ENCODE results near the gene GALNT9. TPM values are rescaled to one million over a fixed set of nuclear protein-coding genes. Genes with fewer than 3 reads are reported as not detected.

GALNT9 gene
- total RNA-seq, 1 experiment from 2014 or later = 3.3 TPM

- H3K27me3 ChIP-seq = peaks cover 7% of the 10 kb centered on the region
- H3K9me3 ChIP-seq = 0 out of 2 replicates have a peak, but pooled peaks cover 2% of the 10 kb centered on the region
- H3K4me3 ChIP-seq = no peak overlapping the region
- peak; percentile 60 for DNase-seq
- no peaks in the 10 kb centered on the region for H3K36me3 ChIP-seq
Measured at GRCh38 chr12:132285991-132286681, 43.3 kb downstream of the GALNT9 start.

GRCh38 chr12:132284827-132285741, 44.3 kb downstream of the GALNT9 start:
- no peak overlapping the region for H3K4me3 ChIP-seq
- no peaks in the 10 kb centered on the region for H3K36me3 ChIP-seq
- H3K27me3 ChIP-seq = peaks cover 7% of the 10 kb centered on the region
- peak; percentile 38 for DNase-seq
- H3K9me3 ChIP-seq = 0 out of 2 replicates have a peak, but pooled peaks cover 2% of the 10 kb centered on the region

GRCh38 chr12:132284071-132284826, 45.1 kb downstream of the GALNT9 start:
- H3K36me3 ChIP-seq = no peaks in the 10 kb centered on the region
- H3K27me3 ChIP-seq = peaks cover 7% of the 10 kb centered on the region
- DNase-seq = peak; percentile 44
- H3K9me3 ChIP-seq = no peaks in the 10 kb centered on the region
- H3K4me3 ChIP-seq = no peak overlapping the region

- DNase-seq = no peak
- Histone ChIP-seq H3K36me3 (no peaks in the 10 kb centered on the region), H3K9me3 (no peaks in the 10 kb centered on the region)
Measured at GRCh38 chr12:132282950-132283771, 46.2 kb downstream of the GALNT9 start.

GRCh38 chr12:132282031-132282949, 47.1 kb downstream of the GALNT9 start:
- no peaks in the 10 kb centered on the region for H3K36me3 ChIP-seq
- no peak overlapping the region for H3K4me3 ChIP-seq
- DNase-seq = no peak
- H3K27me3 ChIP-seq = peaks cover under 1% of the 10 kb centered on the region
- H3K9me3 ChIP-seq = no peaks in the 10 kb centered on the region

More at GRCh38 chr12:132282950-132283771, 46.2 kb downstream of the GALNT9 start:
- no peak overlapping the region for H3K4me3 ChIP-seq
- peaks cover 7% of the 10 kb centered on the region for H3K27me3 ChIP-seq

- DNase-seq = no peak
- Histone ChIP-seq H3K27me3 (no peaks in the 10 kb centered on the region), H3K36me3 (no peaks in the 10 kb centered on the region), H3K9me3 (no peaks in the 10 kb centered on the region), H3K4me3 (no peak overlapping the region)
Measured at GRCh38 chr12:132281038-132281437, 48.4 kb downstream of the GALNT9 start.

- H3K27me3 ChIP-seq = no peaks in the 10 kb centered on the region
- no peaks in the 10 kb centered on the region for H3K36me3 ChIP-seq
- H3K9me3 ChIP-seq = no peaks in the 10 kb centered on the region
- DNase-seq = no peak
- no peak overlapping the region for H3K4me3 ChIP-seq
Measured at GRCh38 chr12:132280406-132280805, 49.0 kb downstream of the GALNT9 start.

- DNase-seq = no peak
- Histone ChIP-seq H3K4me3 (no peak overlapping the region), H3K36me3 (no peaks in the 10 kb centered on the region), H3K27me3 (no peaks in the 10 kb centered on the region), H3K9me3 (no peaks in the 10 kb centered on the region)
Measured at GRCh38 chr12:132279930-132280329, 49.5 kb downstream of the GALNT9 start.

- no peak for DNase-seq
- H3K4me3 ChIP-seq = no peak overlapping the region
- no peaks in the 10 kb centered on the region for H3K36me3 ChIP-seq
- H3K27me3 ChIP-seq = no peaks in the 10 kb centered on the region
- H3K9me3 ChIP-seq = no peaks in the 10 kb centered on the region
Measured at GRCh38 chr12:132279184-132279889, 50.1 kb downstream of the GALNT9 start.

GRCh38 chr12:132278401-132279183, 50.8 kb downstream of the GALNT9 start:
- Histone ChIP-seq H3K9me3 (no peaks in the 10 kb centered on the region), H3K36me3 (no peaks in the 10 kb centered on the region), H3K4me3 (no peak overlapping the region), H3K27me3 (no peaks in the 10 kb centered on the region)
- DNase-seq = no peak

- H3K4me3 ChIP-seq = no peak overlapping the region
- no peaks in the 10 kb centered on the region for H3K27me3 ChIP-seq
- no peak for DNase-seq
- no peaks in the 10 kb centered on the region for H3K36me3 ChIP-seq
- H3K9me3 ChIP-seq = no peaks in the 10 kb centered on the region
Measured at GRCh38 chr12:132277949-132278348, 51.4 kb downstream of the GALNT9 start.

GRCh38 chr12:132277374-132277941, 51.9 kb downstream of the GALNT9 start:
- Histone ChIP-seq H3K4me3 (no peak overlapping the region), H3K27me3 (no peaks in the 10 kb centered on the region), H3K36me3 (no peaks in the 10 kb centered on the region), H3K9me3 (no peaks in the 10 kb centered on the region)
- no peak for DNase-seq

GRCh38 chr12:132276827-132277373, 52.5 kb downstream of the GALNT9 start:
- H3K9me3 ChIP-seq = no peaks in the 10 kb centered on the region
- H3K4me3 ChIP-seq = no peak overlapping the region
- no peak for DNase-seq
- no peaks in the 10 kb centered on the region for H3K27me3 ChIP-seq
- H3K36me3 ChIP-seq = no peaks in the 10 kb centered on the region

Measured in MG63 (cell line).